GM18873 (cell line): Measurements from ENCODE around the gene MIPOL1.
"Not testable (repeated sequence)": the region's sequence is repeated elsewhere in the genome, so short reads cannot be mapped to it uniquely, and the experiment has no call there.

ENCODE experiments used
- ATAC-seq: cut with Tn5 transposase; IDR thresholded peaks from one replicate; pipeline ENCODE4 v1.9.1; 2021; ENCODE audit warnings: mild to moderate bottlenecking, moderate library complexity, moderate number of reproducible peaks; ENCODE audit not compliant: unreplicated experiment, low FRiP score

The MIPOL1 gene

DNA sequence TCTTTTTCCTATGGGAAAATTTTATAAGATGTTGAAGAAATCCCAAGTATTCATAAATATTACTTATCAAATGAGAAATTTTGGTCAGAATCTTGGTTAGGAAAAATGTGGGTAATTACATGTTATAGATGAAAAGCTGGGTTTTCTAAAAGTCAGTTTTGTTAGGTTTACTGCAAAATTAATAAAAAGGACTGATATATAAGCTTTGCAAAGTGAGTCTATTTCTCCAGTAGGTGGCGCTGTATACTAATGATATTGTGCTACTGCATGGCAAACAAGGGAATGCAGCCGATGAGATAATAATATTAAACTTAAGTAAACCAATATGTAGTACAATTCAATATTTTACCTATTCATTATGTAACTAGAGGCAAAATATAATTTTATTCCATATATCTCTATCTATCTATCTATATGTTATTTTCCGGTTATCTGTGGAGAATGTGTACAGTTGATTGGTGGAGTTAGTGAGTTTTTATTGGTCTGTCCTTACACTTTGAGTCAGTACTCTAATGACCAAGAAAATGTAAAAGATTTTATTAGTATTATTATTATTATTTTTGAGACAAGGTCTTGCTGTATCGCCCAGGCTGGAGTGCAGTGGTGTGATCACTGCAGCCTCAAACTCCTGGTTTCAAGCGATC is 32.9 kb downstream of the MIPOL1 start:
- peak; percentile 60 for ATAC-seq

DNA sequence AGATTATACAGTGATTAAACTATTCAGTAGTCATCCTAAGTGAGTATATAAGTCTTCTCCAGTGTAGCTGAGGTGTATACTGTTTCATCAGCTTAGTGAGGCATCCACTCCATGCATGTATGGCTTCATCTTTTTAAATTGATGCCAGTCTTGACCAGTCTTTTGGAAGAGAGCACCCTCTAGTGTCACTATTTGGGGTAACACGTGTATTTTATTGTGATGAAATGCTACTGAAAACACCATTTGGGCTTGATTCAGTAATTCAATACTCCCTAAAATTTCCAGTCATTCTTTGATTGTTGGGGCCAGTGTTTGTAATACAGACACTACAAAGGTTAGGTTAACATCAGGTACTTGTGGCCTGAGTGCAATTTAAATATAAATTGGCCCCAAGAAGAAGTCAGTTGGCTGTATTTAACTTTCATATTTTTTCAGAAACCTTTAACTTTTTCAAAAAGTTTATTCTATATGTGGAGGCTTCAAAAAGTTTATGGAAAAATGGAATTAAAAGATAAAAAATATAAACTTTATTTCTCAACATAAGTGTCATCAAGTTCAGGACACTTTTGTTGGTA is 35.3 kb downstream of the MIPOL1 start:
- no peak for ATAC-seq

DNA sequence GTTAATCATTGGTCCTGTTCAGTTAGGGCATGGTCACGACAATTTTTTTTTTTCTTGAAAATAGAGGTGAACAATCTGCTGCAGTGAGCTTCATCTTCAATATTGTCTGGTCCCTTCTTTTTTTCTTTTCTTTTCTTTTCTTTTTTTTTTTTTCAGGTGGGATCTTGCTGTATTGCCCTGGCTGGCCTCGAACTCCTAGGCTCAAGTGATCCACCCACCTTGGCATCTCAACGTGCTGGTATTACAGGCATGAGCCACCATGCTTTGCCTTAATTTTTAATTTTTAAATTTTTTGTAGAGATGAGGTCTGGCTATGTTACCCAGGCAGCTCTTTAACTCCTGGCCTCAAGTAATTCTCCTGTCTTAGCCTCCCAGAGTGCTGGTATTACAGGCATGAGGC is 36.5 kb downstream of the MIPOL1 start:
- ATAC-seq: no peak

DNA sequence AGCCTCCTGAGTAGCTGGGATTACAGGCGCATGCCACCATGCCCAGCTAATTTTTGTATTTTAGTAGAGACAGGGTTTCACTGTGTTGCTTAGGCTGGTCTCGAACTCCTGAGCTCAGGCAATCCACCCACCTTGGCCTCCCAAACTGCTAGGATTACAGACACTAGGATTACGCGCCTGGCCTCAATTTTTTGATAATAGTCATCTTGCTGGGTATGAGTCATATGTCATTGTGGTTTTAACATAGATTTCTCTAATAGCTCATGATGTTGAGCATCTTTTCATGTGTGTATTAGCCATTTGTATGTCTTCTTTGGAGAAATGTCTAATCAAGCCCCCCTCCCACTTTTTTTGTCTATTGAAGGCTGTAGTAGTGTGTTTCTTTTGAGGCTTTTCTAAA is 38.3 kb downstream of the MIPOL1 start:
- not testable (repeated sequence) for ATAC-seq

- no peak for ATAC-seq
Measured at GRCh38 chr14:37237094-37237493, 39.4 kb downstream of the MIPOL1 start.

- ATAC-seq: no peak
Measured at GRCh38 chr14:37237735-37238200, 40.0 kb downstream of the MIPOL1 start.

DNA sequence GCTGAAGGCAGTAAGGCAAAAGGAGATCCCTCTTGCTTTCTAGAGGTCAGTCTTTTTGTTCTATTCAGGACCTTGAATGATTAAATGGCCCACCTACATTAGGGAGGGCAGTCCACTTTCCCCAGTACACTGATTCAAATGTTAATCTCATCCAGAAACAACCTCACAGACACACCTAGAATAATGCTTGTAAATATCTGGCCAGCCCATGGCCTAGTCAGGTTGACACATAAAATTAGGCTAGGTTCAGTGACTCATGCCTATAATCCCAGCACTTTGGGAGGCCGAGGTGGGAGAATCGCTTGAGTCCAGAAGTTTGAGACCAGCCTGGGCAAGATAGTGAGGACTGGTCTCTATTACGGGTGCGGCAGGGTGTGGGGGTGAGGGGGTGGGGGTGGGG is 43.5 kb downstream of the MIPOL1 start:
- ATAC-seq: no peak

GRCh38 chr14:37246427-37246829 is 48.7 kb downstream of the MIPOL1 start:
- ATAC-seq: no peak

DNA sequence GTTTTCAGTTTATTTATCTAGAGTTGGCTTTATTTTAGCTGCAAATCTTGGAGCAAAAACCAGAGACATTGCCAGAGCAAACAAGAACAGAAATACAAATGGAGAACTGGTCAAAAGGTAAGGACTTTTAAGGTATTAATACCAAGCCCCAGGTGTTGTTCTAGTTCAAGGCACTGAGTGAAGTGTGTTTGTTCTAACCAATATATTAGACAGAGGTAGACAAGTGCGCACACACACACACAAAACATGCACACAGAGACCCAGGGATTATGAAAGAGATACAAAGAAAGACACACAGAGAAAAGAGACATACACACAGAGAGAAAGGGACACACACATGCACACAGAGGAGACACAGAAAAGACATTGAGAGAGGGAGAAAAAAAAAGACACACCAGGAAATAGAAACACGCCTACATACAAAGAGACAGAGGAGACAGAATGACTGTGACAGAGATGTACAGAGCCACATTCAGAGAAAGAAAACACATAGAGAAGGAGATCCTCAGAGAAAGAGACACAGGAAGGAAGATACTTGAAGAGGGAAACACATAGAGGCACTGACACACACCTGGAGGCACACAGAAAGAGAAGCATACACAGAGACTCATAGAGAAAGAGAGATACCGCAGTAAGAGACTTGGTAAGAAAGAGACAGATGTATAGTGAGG is 50.2 kb downstream of the MIPOL1 start:
- no peak for ATAC-seq

DNA sequence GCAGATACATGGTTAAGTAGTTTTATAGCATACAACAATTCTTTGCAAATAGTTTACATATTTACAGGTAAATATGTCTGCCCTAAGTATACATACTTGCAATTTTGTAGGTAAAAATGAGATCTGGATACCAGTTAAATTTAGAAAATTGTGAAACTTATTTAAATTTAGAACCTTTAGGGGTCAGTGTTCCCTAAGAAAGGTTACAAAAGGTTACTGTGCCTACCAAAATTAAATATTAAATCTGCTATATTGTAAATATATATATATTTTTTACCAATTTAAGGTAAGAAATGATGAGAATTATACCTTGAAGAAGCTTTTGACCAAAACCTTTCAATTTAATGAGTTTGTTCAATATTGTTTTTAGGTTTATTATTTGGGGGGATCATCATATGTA is 54.0 kb downstream of the MIPOL1 start:
- ATAC-seq: no peak

DNA sequence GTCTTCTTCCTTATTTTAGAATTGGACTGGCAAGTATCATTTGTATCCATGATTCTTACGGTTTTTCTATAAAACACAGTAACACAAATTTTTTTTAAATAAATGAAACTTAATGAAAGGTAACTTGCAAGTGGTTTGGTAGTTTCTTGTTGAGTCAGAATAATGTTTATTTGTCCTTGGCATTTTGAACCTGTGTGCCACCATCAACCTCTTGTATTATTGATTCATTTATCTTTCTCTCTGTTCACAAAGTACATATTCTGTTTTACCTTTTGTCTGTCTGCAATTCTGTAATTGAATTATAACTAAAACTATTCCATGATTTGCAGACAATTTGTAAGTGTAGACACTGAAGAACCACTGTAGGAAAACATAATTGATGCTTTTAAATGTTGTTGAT is 54.7 kb downstream of the MIPOL1 start:
- ATAC-seq: no peak

DNA sequence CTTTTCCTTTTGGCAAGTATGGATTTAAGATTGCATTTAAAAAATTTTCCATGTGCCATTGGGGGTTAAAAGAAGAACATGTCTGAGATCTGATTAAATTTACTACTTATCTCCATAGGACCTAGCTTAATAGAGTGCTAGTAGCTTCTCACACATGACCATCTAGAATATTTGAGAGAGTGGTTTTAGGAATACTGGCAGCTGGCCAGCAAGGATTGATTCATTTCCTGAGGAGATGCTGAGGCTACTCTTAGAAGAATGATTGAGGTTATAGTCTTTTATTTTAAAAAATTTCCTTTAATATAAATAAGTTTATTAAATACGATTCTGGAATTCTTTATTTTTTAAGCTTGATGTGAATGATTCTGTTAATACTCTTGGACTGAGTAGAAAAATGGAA is 56.2 kb downstream of the MIPOL1 start:
- no peak for ATAC-seq

- no peak for ATAC-seq
Measured at GRCh38 chr14:37254411-37254947, 56.7 kb downstream of the MIPOL1 start.

GRCh38 chr14:37257501-37258070 is 59.8 kb downstream of the MIPOL1 start:
- no peak for ATAC-seq

DNA sequence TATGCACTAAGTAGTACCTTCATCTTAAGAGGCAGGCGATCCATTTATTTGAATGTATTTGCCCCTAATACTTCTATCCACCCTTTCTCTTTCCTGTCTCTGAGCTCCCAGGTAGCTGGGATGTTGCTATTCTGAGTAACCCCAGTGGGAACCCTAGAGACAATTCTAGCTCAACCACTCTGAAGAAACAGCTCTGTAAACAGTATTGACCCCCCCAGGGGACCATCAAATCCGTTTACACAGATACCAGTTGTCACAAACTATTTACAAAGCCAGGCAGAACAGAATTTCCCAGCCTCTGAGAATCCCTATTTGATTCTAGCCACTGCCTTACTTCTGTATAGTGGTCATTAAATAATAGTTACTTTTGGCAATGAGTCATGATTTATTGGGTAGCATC is 64.9 kb downstream of the MIPOL1 start:
- no peak for ATAC-seq

DNA sequence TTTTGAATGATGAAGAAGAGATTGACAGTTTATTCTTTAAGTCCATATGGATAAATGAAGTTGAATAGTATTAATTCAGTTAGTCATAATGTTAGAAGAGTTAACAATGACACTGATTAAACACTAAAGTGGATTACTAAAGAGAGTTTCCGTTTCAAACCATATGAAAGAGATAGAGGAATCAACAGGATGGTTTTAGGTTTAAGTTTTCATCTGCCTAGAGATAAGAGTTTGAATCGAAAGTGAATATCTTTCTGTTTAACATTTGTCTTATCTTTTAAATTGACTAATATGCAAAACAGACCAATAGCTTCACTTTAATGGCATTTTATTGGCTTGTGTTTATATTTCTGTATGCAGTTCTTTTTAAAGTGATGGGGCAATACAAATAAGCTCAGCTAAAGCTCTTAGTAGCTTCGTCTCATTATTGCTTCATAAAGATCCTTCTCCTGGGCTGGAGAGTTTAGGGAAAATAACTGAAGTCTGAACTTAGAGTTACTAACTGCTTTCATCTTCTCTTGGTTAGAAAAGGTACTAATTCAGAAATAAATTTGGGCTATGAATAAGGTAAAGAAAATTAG is 66.0 kb downstream of the MIPOL1 start:
- ATAC-seq: no peak

- no peak for ATAC-seq
Measured at GRCh38 chr14:37268788-37269187, 71.1 kb downstream of the MIPOL1 start.

DNA sequence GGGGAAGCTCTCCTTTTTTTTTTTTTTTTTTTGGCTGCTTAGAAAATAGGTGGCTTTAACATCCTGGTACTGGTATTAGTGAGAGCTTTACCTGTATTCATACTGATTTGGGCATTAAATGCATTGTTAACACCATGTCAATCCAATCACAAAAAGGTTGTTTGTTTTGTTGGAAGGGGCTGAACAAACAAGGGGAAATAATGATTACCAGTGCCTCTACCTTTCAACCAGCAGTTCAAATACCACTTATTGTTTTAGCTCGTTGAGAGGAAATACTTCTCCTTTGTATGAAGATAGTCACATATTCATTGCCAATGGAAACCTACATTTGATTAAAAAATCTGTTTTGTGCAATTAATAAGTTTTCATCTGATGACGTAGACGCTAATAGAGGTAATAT is 72.9 kb downstream of the MIPOL1 start:
- no peak for ATAC-seq

DNA sequence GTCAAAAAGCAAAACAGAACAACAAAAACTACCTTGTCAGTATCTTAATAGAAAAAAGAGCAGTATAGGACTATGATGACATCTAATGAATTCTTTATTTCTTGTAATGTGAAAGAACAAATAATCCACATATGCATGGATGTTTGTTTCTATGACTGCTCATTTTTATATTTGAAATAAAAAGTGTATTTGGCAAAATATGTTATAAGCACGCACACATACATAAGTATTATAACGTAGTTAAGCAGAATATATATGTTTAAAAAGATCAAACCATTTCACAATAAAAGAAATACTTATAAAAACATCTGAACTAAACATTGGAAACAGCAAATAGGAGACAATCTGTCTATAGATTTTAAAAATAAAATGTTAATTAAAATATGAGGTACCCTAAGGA is 74.8 kb downstream of the MIPOL1 start:
- no peak for ATAC-seq

DNA sequence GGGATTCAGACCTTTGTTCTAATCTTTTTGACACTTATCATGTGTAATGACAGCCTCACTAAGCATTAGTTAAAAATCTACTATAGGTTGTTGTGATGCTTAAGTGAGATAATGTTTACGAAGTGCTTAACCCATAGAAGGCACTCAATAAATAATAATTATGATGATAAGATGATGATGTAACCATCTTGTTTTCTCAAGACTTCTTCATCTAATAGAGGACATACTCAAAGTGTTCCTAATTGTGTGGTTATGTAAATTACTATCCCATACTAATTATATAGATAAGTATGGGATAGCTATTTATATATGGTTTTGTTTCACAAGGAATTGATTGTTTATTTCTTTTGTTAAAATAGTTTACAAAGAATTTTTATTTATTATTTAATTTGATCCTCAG is 76.9 kb downstream of the MIPOL1 start:
- ATAC-seq: no peak

DNA sequence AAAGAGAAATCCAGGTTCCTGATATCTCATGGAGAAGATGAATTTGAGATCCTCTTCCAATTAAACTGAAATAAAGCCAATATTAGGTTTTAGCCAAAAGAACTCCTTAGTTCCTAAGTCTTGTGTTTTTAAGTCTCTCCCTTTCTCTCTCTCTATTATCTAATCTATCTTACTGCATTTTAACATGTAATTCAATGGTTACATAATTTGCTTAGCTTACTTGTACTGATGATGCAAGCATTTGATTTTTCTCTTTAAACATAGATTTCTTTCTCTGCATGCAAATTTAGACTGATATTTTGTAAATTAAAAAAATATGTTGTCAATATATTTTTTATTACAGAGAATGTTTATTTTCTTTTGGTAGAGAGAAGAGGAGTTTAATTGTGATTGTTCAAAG is 78.2 kb downstream of the MIPOL1 start:
- ATAC-seq: no peak
